NCI-H82 (cell line): Measurements from ENCODE around the gene PMP22.
"Not testable (repeated sequence)": the region's sequence is repeated elsewhere in the genome, so short reads cannot be mapped to it uniquely, and the experiment has no call there.

ENCODE experiments used
- DNase-seq: peaks from one replicate; lab custom pipeline; 2025; lab: John Stamatoyannopoulos, UW

PMP22 gene

DNA sequence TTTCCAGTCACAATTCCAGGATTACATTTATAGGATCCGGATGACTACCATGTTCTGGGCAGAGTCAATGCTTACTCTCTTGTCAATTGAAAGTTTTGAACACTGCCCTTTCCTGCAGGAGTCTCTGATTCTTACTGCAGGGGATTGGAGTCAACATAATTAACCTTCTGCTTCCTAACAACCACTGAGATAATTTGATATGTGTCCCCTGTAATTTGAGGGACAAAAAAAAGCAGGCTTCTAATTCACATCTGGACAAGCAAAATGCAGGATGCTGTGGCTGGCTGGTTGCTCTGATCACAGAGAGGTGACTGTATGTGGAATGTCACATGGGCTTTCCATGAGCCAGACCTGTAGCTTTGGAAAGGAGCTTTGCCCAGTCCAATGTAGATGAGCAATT lies 54.9 kb downstream of the PMP22 start:
- no peak for DNase-seq

DNA sequence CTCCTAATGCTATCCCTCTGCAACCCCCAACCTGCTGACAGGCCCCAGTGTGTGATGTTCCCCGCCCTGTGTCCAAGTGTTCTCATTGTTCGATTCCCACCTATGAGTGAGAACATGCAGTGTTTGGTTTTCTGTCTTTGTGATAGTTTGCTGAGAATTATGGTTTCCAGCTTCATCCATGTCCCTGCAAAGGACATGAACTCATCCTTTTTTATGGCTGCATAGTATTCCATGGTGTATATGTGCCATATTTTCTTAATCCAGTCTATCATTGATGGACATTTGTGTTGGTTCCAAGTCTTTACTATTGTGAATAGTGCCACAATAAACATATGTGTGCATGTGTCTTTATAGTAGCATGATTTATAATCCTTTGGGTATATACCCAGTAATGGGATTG lies 62.1 kb downstream of the PMP22 start:
- not testable (repeated sequence) for DNase-seq

DNA sequence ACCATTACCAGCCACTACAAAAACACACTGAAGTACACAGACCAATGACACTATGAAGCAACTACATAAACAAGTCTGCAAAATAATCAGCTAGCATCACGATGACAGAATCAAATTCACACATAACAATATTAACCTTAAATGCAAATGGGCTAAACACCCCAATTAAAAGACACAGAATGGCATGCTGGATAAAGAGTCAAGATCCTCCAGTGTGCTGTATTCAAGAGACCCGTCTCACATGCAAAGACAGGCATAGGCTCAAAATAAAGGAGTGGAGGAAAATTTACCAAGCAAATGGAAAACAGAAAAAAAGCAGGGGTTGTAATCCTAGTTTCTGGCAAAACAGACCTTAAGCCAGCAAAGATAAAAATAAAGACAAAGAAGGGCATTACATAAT lies 64.6 kb downstream of the PMP22 start:
- not testable (repeated sequence) for DNase-seq

DNA sequence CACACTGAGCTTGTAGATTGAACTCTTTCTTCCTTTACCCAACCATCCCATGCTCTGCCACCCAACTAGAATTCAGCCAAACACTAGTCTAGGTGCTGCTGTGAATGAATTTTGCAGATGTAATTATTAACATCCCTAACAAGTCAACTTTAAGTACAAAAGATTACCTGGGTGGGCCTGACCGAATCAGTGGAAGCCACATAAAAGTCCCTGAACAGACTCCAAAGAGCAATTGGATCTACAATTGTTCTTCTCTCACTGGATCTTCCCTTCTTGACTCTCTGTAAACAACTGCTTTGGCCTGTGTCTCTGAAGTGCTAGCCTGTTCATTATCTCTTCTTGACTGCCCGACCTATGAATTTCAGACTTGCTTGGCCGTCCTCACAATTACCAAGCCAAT lies 67.9 kb downstream of the PMP22 start:
- DNase-seq: no peak

DNA sequence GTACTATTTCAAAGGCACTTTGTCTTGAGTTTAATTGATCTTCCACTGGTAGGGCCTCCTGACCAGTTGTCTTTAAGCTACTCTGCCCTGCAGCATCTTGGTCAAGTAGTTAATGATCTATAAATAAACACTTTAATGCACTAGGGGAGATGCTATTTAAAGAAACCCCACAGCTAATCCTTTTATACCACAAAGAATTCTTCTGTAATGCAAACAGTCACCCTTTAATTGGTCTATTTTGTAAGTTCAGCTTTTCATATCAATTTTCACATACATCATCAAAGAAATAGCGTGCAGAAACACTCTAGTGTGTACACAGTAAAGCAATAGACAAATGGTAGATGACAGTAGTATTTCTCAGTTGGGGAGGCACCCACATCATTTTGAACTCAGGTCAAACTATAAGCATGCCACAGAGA lies 70.3 kb downstream of the PMP22 start:
- DNase-seq: no peak

DNA sequence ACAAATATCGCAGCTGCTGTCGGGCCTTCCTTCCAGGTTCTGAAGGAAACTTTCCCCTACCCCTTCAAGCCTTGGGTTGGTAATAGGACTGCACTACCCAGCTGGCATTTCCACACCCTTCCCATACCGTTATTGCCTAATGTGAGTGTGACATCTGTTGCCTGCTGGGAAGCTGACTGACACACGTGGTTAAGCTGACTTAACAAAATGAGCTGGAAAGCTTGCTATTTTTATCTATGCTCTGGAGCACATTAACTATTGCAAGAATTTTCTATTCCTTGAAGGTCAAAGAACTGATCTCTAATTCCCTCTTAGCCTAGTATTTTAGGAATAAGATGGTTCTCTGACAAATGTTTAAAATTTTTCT lies 79.5 kb downstream of the PMP22 start:
- DNase-seq: peak; percentile 77

DNA sequence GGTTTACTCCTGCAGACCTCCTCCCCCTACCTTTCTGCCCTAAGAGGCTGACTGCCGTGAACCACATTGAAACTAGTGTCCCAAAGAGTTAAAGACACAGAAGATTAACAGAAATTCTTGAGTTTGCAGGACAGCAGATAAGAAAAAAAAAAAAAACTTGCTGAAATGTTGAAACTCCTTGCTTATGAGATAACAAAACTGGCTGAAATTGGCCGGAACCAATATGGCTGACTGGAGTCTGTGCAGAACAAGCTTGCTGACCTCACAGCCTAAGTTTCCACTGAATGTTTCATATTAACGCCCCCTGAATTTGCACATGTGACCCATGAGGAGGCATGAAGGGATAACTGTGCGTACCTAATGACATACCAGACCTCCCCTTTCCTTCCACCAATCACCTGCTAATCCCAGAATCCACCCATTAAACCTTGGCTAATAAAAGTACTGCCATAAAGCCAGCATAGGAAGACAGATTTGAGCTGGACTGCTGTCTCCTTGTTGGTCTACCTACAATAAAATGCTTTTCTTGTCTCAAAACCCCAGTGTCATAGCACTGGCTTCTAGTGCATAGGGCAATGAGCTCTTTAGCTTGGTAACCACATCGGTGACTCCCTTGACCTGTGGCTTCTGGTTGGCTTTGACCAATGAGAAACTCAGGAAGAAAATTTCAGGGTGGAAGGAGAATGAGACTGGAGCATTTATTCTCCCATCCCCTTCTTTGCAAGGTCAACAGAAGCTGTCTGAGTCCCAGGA lies 80.1 kb downstream of the PMP22 start:
- no peak for DNase-seq

DNA sequence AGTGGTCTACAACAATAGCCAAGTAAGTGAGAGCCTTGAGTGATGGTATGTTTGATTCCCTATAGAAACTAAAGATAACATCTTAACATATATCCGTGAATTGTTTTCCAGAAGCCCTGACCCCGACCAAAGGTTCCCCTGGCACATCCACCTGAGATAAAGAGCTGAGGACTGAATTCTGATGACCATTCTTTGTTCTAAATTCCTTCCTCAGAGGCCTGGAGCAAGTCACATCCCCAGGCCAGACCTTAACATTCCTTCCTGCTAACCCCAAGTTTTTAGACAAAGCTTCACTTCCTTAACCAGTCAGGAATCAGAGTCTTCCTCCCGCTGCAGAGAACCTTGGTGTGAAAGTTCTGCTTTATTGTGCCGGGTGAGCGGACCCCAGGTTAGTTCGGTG lies 83.3 kb downstream of the PMP22 start:
- no peak for DNase-seq

DNA sequence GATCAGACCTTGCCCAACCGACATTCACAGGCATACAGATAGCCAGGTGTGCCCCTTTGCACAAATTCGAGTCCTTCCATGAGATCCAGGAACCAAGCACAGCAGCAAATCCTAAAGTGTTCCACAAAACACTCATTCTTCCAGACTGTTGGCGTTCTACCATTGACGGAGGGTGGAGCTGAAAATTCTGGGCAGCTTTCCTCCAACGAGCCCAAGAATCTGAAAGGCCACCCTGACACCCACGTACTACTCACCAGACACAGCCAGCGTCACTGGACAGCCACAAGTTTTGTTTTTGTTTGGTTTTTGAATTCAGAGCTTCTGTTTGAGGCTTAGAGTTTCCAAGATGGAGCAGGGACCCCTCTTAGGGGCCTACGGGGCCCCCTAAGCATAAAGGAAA lies 83.8 kb downstream of the PMP22 start:
- DNase-seq: no peak

DNA sequence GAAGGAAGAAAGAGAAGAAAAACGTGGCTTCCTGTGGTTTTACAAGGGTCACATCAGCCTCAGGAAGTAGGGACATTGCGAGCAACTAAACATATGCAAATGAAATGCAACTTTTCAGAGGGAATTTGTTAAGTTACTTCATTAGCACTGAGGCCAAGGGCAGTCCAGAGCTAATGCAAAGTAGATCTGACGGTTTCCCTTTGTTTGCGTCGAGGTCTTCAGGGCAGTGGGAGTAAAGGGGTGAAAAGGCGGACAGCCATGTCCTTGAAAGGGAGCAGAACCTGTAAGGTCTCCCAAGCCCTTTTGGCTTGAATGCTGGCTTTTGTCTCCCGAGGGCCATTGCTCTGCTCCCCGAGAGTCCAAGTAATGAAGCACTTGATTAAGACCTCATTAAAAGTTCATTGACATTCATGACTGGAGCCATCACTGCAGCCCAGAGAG lies 85.0 kb downstream of the PMP22 start:
- no peak for DNase-seq
